HCT116 (cell line): ENCODE data around the gene CXADR. TPM values are rescaled to one million over a fixed set of nuclear protein-coding genes. Genes with fewer than 3 reads are reported as not detected.

ENCODE experiments used
- ATAC-seq: fragments of 200-7000 bp; cut with Tn5 transposase; 2 replicates; pipeline ENCODE4 v1.9.1; 2020; ENCODE audit warnings: mild to moderate bottlenecking, moderate library complexity
- BruUV-seq: library from RNA; stranded (reverse); fragments of 400-500 nt; replicated peaks from 2 replicates; lab custom pipeline; 2021; lab: Mats Ljungman, UMichigan
- CTCF ChIA-PET: fragments of 300-600 bp; sonication (Branson Sonifier 250); formaldehyde crosslinking; loops from one replicate; lab custom pipeline; 2021; ENCODE audit warnings: antibody characterized with exemption; lab: Charles Lee
- POLR2A ChIA-PET: fragments of 300-600, 350-600 bp; sonication (Branson Sonifier 250); formaldehyde crosslinking; loops from one replicate; lab custom pipeline; 2021; ENCODE audit warnings: antibody characterized with exemption; lab: Charles Lee
- RAD21 ChIA-PET, 2 experiments: fragments of 300-600 bp; sonication (Branson Sonifier 250); formaldehyde crosslinking; loops; one replicate each; lab custom pipeline; 2023; ENCODE audit warnings: low total read pairs in 2 of 2; ENCODE audit not compliant: uncharacterized antibody in 2 of 2, unreplicated experiment in 2 of 2, low non-redundant PET in 1 of 2; lab: Charles Lee
- DNase-seq: peaks from one replicate; pipeline ENCODE4 v3.0.0-alpha.2; 2010; ENCODE audit warnings: low read depth, low spot score
- H2AFZ ChIP-seq: fragments of 200-600 bp; shearing (Covaris generic), sonication (generic); 2 replicates; pipeline ENCODE4 v1.6.1; 2017; ENCODE audit warnings: low read depth, mixed run types, mixed read lengths, antibody characterized with exemption, low read length; ENCODE audit not compliant: poor library complexity, severe bottlenecking
- H3K27ac ChIP-seq: 2 replicates; pipeline ENCODE4 v1.5.1; 2012; ENCODE audit warnings: low read depth, low read length
- H3K27me3 ChIP-seq: fragments of 200-600 bp; sonication (generic); 2 replicates; pipeline ENCODE4 v1.6.1; 2016; ENCODE audit warnings: mixed run types, low read length, mixed read lengths; ENCODE audit not compliant: insufficient read depth
- H3K36me3 ChIP-seq, 2 experiments: fragments of 200-500 bp in 1 of 2; fragments of 200-600 bp in 1 of 2; sonication (Bioruptor generic) in 1 of 2; sonication (generic) in 1 of 2; 2 replicates each; pipeline versions ENCODE4 v1.5.1 to v1.6.1; 2014 to 2016; ENCODE audit warnings: low read length in 2 of 2, inconsistent platforms in 1 of 2, mixed read lengths in 1 of 2, mixed run types in 1 of 2; ENCODE audit not compliant: insufficient read depth in 2 of 2, control insufficient read depth in 1 of 2
- H3K4me1 ChIP-seq, 2 experiments: fragments of 200-600 bp in 1 of 2; sonication (generic) in 1 of 2; 2 replicates each; pipeline versions ENCODE4 v1.5.1 to v1.6.1; 2012 to 2017; ENCODE audit warnings: low read length in 2 of 2, inconsistent platforms in 1 of 2, mild to moderate bottlenecking in 1 of 2, mixed read lengths in 1 of 2, mixed run types in 1 of 2, moderate library complexity in 1 of 2; ENCODE audit not compliant: insufficient read depth in 2 of 2, control insufficient read depth in 1 of 2
- H3K4me2 ChIP-seq: fragments of 200-600 bp; sonication (generic); 2 replicates; pipeline ENCODE4 v1.6.1; 2017; ENCODE audit warnings: mixed run types, low read length, mixed read lengths
- H3K4me3 ChIP-seq, 2 experiments: fragments of 200-600 bp in 1 of 2; sonication (generic) in 1 of 2; replicated peaks in 1 of 2; 2 replicates each; pipeline ENCODE4 v1.5.1; 2011 to 2016; ENCODE audit warnings: low read length in 2 of 2, control low read depth in 1 of 2, low read depth in 1 of 2, mild to moderate bottlenecking in 1 of 2, mixed read lengths in 1 of 2, mixed run types in 1 of 2
- H3K79me2 ChIP-seq: fragments of 200-600 bp; sonication (generic); 2 replicates; pipeline ENCODE4 v1.6.1; 2017; ENCODE audit warnings: mild to moderate bottlenecking, mixed run types, low read length, moderate library complexity, mixed read lengths; ENCODE audit not compliant: insufficient read depth
- H3K9ac ChIP-seq: fragments of 200-600 bp; sonication (generic); 2 replicates; pipeline ENCODE4 v1.6.1; 2016; ENCODE audit warnings: low read length, mixed read lengths
- H3K9me2 ChIP-seq: fragments of 200-600 bp; sonication (generic), shearing (Covaris generic); 2 replicates; pipeline ENCODE4 v1.6.1; 2017; ENCODE audit warnings: mixed run types, mild to moderate bottlenecking, moderate library complexity; ENCODE audit not compliant: insufficient read depth
- H3K9me3 ChIP-seq, 2 experiments: fragments of 200-500 bp in 1 of 2; fragments of 200-600 bp in 1 of 2; sonication (Bioruptor generic) in 1 of 2; sonication (generic) in 1 of 2; 2 replicates each; pipeline ENCODE4 v1.6.1; 2014 to 2017; ENCODE audit warnings: low read length in 2 of 2, mixed read lengths in 2 of 2, inconsistent platforms in 1 of 2, low read depth in 1 of 2, mild to moderate bottlenecking in 1 of 2, mixed run types in 1 of 2, moderate library complexity in 1 of 2; ENCODE audit not compliant: control insufficient read depth in 1 of 2, insufficient read depth in 1 of 2
- H4K20me1 ChIP-seq: fragments of 200-600 bp; sonication (generic), shearing (Covaris generic); 2 replicates; pipeline ENCODE4 v1.6.1; 2017; ENCODE audit warnings: mixed run types, mild to moderate bottlenecking, moderate library complexity; ENCODE audit not compliant: insufficient read depth
- ATF3 ChIP-seq: IDR thresholded peaks from 2 replicates; pipeline ENCODE4 v1.6.1; 2012
- CBX3 ChIP-seq: IDR thresholded peaks from 2 replicates; pipeline ENCODE4 v1.6.1; 2012; ENCODE audit warnings: low read depth
- CEBPB ChIP-seq: IDR thresholded peaks from 2 replicates; pipeline ENCODE4 v1.6.1; 2012; ENCODE audit warnings: low read depth
- CTCF ChIP-seq, 3 experiments: fragments of 200-600 bp in 1 of 3; sonication (generic) in 1 of 3; IDR thresholded peaks in 2 of 3; conservative IDR thresholded peaks in 1 of 3; 2 replicates each; pipeline ENCODE4 v1.5.1; 2012 to 2017; ENCODE audit warnings: low read depth in 2 of 3, low read length in 2 of 3, antibody characterized with exemption in 1 of 3, borderline replicate concordance in 1 of 3, control low read depth in 1 of 3, mild to moderate bottlenecking in 1 of 3, mixed read lengths in 1 of 3, mixed run types in 1 of 3, moderate library complexity in 1 of 3; ENCODE audit not compliant: insufficient read depth in 1 of 3
- EGR1 ChIP-seq: IDR thresholded peaks from 2 replicates; pipeline ENCODE4 v1.6.1; 2012; ENCODE audit warnings: low read depth
- ELF1 ChIP-seq: IDR thresholded peaks from 2 replicates; pipeline ENCODE4 v1.6.1; 2012; ENCODE audit warnings: low read depth, borderline replicate concordance
- EZH2 ChIP-seq: fragments of 200-600 bp; sonication (generic); IDR thresholded peaks from 2 replicates; pipeline ENCODE4 v1.6.1; 2017; ENCODE audit warnings: antibody characterized with exemption, mixed run types
- EZH2phosphoT487 ChIP-seq: fragments of 200-600 bp; IDR thresholded peaks from 2 replicates; pipeline ENCODE4 v1.6.1; 2018; ENCODE audit warnings: antibody characterized with exemption, borderline replicate concordance
- FOSL1 ChIP-seq: IDR thresholded peaks from 2 replicates; pipeline ENCODE4 v1.6.1; 2012; ENCODE audit warnings: low read depth
- MAX ChIP-seq: IDR thresholded peaks from 2 replicates; pipeline ENCODE4 v1.6.1; 2012
- POLR2A ChIP-seq: IDR thresholded peaks from 2 replicates; pipeline ENCODE4 v1.7.0; 2011; ENCODE audit warnings: borderline replicate concordance; ENCODE audit not compliant: insufficient read depth, insufficient read length; ENCODE audit errors: extremely low read depth
- RAD21 ChIP-seq: IDR thresholded peaks from 2 replicates; pipeline ENCODE4 v1.6.1; 2012; ENCODE audit warnings: low read depth, mild to moderate bottlenecking
- REST ChIP-seq: IDR thresholded peaks from 2 replicates; pipeline ENCODE4 v1.6.1; 2012; ENCODE audit warnings: low read depth
- SIN3A ChIP-seq: IDR thresholded peaks from 2 replicates; pipeline ENCODE4 v1.6.1; 2012; ENCODE audit warnings: low read depth
- SP1 ChIP-seq: IDR thresholded peaks from 2 replicates; pipeline ENCODE4 v1.6.1; 2012; ENCODE audit warnings: low read depth
- SRF ChIP-seq: IDR thresholded peaks from 2 replicates; pipeline ENCODE4 v1.6.1; 2012; ENCODE audit warnings: low read depth
- TCF7L2 ChIP-seq: IDR thresholded peaks from 2 replicates; pipeline ENCODE4 v1.7.0; 2011; ENCODE audit warnings: borderline replicate concordance, inconsistent platforms; ENCODE audit not compliant: insufficient read depth, insufficient read length; ENCODE audit errors: extremely low read depth
- ZFX ChIP-seq: fragments of 450-650 bp; IDR thresholded peaks from 2 replicates; pipeline ENCODE4 v1.6.1; 2017
- ZNF274 ChIP-seq: fragments of 200-500 bp; sonication (Bioruptor generic); IDR thresholded peaks from 2 replicates; pipeline ENCODE4 v1.6.1; 2014; ENCODE audit warnings: mild to moderate bottlenecking, low read depth, low read length, inconsistent platforms
- intact Hi-C: fragments of 100-400 bp; cut with micrococcal nuclease; formaldehyde crosslinking; loops from 2 replicates; pipeline ENCODE4 v1.10.0; 2022
- total RNA-seq: library from RNA; stranded (reverse); gene quantifications from one replicate; pipeline ENCODE4 v1.2.1, GENCODE V29; 2021; ENCODE audit not compliant: unreplicated experiment
- TF ChIP-seq, protein P1 (sequence below): IDR thresholded peaks from 2 replicates; pipeline ENCODE4 v1.6.1; 2011; ENCODE audit warnings: mild to moderate bottlenecking, low read length, moderate library complexity; ENCODE audit not compliant: insufficient replicate concordance; ENCODE audit errors: extremely low read depth

CXADR gene
- total RNA-seq, 1 experiment from 2014 or later = 21.6 TPM

DNA sequence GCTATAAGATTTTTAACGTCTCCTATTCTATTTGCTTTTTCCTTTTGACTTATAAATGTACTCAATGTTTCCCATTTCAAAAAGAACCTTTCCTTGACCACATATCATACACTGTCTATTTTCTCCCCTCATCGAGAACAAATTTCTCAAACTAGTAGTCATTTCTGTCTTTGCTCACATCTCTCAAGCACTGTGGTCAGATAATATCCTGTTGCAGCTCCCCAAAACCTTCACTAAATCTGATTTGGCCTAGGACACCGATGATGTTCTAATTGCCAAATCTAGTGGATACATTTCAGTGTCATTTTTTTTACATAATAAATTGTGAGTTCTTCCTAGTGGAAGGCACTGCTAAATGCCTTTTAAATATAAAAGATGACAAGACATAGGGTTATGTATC, 19.4 kb downstream of the CXADR start:
- no peaks in the 10 kb centered on the region for H4K20me1 ChIP-seq
- H3K9me2 ChIP-seq = no peaks in the 10 kb centered on the region
- H2AFZ ChIP-seq = no peak overlapping the region
- intact Hi-C loops = no loop called here
- H3K4me1 ChIP-seq = peaks cover 2 to 3% of the 10 kb centered on the region in 2 experiments; a peak in 2 of 4 replicates
- TF ChIP-seq REST (no peak), EGR1 (no peak), CBX3 (no peak), RAD21 (no peak), SIN3A (no peak), CEBPB (no peak), SRF (no peak), ATF3 (no peak), ELF1 (no peak), EZH2 (no peak), SP1 (no peak), ZNF274 (no peak), POLR2A (no peak), TCF7L2 (no peak), MAX (no peak), FOSL1 (no peak), CTCF (IDR thresholded peaks at IDR 0.05 in 2 of 3, conservative IDR thresholded peaks at IDR 0.05 in 1 of 3; ENCODE audit: borderline replicate concordance in 1 of 3, insufficient read depth in 1 of 3, low read depth in 2 of 3, low read length in 2 of 3) (no peak), EZH2phosphoT487 (no peak), ZFX (no peak)
- TF ChIP-seq, protein P1, sequence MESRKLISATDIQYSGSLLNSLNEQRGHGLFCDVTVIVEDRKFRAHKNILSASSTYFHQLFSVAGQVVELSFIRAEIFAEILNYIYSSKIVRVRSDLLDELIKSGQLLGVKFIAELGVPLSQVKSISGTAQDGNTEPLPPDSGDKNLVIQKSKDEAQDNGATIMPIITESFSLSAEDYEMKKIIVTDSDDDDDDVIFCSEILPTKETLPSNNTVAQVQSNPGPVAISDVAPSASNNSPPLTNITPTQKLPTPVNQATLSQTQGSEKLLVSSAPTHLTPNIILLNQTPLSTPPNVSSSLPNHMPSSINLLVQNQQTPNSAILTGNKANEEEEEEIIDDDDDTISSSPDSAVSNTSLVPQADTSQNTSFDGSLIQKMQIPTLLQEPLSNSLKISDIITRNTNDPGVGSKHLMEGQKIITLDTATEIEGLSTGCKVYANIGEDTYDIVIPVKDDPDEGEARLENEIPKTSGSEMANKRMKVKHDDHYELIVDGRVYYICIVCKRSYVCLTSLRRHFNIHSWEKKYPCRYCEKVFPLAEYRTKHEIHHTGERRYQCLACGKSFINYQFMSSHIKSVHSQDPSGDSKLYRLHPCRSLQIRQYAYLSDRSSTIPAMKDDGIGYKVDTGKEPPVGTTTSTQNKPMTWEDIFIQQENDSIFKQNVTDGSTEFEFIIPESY = no peak
- H3K4me2 ChIP-seq = no peak overlapping the region
- ChIA-PET RAD21 (no interaction called here), POLR2A (no interaction called here), CTCF (no interaction called here)
- no peaks in the 10 kb centered on the region for H3K27me3 ChIP-seq
- no peak overlapping the region for H3K27ac ChIP-seq
- no TSS peak for BruUV-seq
- H3K9ac ChIP-seq = no peak overlapping the region
- no peaks in the 10 kb centered on the region for H3K9me3 ChIP-seq
- no peaks in the 10 kb centered on the region for H3K36me3 ChIP-seq
- no peak overlapping the region for H3K4me3 ChIP-seq
- no peak for ATAC-seq
- DNase-seq = no peak
- H3K79me2 ChIP-seq = 0 out of 2 replicates have a peak, but pooled peaks cover 12% of the 10 kb centered on the region
